GM18909 (cell line): ENCODE measurements around the gene CWC27.
"Not testable (repeated sequence)": the region's sequence is repeated elsewhere in the genome, so short reads cannot be mapped to it uniquely, and the experiment has no call there.

Experiments
- ATAC-seq: cut with Tn5 transposase; IDR thresholded peaks from one replicate; pipeline ENCODE4 v1.9.1; 2021; ENCODE audit warnings: mild to moderate bottlenecking; ENCODE audit not compliant: unreplicated experiment, poor library complexity

The CWC27 gene

DNA sequence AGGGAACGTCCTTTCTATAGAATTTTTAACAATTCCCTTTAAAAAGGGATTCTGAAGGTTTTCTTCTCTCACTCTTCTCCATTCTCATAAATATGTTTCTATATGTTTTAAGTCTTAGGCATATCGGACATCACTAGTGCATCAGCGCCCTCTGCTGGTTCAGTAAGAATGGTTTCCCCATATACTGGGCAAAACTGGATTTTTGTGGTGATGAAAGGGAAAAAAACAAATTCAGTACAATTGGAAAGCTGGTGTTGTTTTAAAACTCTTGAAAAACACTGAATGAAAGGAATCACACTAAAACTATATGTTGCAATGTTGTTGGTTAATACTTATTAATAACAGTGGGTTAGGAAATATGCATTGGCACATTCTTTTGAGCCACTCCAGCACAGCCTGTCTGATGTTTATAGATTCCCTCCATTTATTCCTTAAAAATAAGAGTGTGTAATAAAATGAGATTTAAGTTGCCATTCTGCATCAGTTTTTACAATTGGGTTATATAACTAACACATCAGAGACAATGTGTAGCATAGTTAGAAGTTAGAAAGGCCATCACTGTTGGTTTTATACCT, 15.8 kb downstream of the CWC27 start:
- ATAC-seq = peak; percentile 89

DNA sequence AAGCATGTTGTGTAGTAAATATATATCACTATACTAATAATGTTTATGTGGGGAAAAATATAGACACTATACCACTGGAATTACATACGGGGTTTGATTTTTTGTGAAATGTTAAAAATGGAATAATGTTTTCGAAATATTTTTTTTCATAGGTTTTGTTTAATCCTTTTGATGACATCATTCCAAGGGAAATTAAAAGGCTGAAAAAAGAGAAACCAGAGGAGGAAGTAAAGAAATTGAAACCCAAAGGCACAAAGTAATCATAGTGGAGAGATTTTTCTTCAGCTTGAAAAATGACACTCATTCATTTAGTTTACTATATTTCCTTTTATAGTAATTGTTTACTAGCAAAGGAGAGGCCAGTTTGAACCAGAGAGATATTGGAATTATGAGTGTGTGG, 17.6 kb downstream of the CWC27 start:
- ATAC-seq = no peak

DNA sequence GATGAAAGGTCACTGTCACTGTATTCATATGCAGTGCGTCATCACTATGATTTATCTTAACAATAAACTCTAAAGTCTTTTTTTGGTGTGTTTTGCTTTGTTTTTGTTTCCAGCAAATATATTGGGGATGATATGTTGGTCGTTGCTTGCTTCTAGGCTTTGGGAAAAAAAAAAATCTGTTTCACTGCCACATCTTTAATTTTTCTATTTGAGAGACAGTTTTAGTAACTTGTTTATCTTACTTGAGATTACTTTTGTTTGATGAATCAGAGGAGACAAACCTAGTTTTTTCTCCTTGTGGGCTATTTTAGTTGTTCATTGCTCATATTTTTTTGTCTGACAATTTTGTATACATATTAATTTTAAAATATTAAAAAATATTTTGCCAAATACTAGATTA, 19.4 kb downstream of the CWC27 start:
- no peak for ATAC-seq

DNA sequence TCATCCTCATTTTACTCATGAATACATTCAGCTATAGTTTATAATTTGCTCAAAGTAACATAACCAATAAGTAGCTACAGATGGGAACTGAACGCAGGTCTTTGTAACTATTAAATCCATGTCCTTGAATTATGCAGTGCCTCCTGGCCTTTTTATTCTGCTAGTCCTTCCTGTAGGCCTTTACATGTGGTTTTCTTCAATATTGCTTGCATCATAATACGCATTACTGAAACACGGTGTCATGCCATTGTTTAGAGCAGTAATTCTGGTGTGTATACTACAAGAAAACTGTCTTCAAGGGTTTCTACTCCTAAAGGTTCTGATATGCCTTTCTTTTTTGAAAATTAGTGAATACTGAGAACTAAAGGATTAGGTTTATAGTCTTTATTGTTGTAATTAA, 20.7 kb downstream of the CWC27 start:
- ATAC-seq = no peak

DNA sequence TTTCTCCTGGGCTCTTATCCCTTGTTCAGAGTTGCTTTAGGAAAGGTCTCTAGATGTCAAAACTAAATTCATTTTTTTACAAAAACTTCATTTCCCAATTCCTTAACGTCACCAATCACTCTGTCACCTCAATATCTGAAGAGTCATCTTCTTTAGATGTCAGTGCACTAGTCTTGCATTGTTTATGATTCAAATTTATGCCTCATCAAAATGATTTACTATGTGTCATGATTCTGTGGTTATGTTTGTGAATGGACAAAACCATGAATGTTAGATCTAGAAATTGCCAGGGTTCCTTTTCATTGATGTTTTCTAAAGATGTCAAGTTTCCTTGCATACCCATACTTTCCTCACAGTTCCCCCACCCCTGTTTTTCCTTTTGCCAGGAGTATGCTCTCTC, 21.5 kb downstream of the CWC27 start:
- no peak for ATAC-seq

DNA sequence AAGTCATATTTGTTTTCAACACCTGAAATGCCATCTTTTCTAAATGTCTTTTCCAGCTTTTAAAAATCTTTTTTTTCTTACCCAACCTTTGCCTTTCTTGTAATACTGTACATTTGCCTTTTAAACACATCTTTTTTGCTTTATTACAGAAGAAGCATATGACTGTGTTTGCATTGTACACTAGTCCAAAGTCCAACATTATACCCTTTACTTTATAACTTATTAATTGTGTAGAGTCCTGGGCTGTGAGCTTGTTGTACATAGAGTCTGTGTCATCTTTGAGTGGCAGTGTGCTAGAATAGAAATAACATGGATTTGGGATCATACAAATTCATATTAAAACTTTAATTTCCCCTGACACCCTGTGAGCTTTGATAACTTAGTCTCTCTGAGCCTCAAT, 23.7 kb downstream of the CWC27 start:
- ATAC-seq = no peak

DNA sequence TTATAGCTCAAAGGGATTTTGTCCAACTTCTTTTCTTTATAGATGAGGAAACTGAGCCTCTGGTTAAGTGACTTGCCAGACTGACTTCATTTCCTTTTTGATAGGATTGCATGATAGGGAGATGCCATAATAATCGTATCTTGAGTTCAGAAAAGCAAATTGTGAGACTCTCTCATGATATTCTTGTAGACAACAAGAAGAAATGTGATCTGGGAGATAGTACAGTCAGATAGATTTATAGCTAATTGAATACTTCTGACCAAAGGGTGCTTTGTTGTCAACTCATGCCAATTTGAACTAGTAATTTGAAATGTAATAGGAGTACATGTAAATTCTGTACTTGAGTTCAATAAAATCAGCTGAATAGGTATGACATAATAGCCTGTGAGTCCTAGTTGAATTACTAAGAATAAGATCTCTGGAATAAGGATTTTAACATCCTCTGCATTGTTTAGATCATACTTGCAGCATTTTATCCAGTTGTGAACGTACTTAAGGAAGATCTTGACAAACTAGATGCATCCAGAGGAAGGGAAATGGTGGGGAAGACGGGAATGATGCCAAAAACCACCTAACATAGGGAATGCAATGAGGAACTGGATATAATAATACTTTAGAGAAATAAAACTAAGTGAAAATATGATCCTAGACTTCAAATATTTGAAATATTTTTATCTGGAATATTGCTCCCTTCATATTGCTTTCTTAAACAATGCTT, 25.5 kb downstream of the CWC27 start:
- ATAC-seq = no peak

DNA sequence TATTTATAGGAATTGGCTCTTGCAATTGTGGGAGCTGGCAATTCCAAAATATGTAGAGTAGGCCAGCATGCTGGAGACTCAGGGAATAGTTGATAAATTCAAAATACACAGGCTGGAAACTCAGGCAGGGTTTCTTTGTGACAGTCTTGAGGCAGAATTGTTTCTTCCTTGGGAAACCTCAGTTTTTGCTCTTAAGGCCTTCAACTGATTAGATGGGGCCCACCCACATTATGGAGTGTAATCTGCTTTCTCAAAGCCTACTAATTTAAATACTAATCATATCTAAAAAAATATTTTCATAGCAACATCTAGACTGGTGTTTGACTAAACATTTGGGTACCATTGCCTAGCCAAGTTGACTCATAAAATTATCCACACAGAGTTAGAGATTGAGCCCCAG, 27.6 kb downstream of the CWC27 start:
- ATAC-seq = no peak

DNA sequence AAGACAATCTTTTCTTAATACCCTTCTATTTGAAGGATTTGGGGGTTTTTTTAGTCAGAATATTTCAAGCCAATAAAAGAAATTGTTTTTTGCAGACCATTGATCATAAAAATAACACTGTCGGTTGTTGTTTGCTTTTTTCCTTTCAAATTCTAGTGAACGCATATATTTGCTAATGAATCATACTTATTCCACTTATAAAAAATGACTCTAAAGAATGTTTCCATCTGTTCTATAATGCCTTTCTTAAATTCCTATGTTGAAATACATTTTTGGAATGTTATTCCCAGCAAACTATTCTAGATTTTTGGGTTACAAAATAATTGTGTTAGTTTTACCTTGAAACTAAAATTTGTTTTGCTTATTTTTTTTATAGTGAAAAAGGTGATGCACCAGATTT, 32.2 kb downstream of the CWC27 start:
- ATAC-seq = no peak

DNA sequence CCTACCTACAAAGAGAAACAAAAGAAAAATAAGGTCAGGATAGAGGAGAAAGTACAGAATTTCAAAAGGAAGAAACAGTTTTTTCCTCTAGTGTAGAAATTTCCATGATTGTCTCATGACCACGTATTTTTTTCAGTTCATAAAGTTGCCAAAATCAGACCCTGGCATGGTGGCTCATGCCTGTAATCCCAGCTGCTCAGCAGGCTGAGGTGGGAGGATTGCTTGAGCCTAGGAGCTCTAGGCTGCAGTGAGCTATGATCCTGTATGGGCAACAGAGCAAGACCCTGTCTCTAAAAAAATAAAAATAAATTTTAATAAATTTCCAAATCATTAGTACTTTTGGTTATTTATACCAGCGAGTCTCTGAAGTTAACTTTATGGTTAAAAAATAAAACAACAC, 37.8 kb downstream of the CWC27 start:
- no peak for ATAC-seq

DNA sequence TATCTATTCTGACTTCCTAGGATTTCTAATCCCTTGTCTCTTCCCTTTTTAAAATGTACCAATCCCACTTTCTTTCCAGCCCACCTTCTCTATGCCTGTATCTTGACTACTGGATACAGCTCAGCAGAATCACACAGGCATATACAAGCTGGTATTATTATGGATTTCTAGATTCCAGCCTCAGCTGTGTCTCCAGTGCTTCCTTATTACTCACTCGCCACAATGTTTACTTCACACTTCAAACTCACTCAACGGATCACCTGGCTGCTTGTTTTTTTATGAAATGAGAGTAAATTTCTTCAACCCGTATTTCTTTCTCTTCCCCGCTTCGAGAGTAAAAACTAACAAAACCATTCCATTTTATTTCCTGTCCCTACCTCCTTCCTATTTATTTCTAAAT, 38.8 kb downstream of the CWC27 start:
- ATAC-seq = no peak

DNA sequence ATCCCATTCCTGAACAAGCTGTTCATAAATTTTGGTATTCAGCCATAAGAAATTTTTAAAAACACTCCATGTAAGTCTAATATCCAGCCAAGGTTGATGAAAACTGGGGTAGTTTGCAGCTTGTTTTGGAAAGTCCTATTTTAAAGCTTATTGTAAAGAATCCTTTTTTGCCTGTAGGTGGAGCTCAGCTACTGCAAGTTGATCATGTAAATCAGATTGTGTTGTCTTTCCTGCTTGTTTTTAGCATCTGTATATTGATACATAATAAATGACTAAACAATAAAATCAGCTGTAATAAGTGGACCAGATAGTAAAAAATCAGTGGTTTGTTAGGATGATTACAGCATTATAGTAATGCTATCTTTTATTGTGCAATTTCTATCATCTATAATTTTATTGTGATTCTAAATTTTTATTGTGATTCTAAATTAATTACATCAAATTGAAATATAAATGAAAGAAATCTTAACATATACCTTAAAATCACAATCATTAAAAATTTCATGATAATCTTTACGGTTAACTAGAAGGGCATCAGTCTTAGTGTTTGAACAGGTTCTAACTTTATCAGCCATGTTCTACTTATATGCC, 42.4 kb downstream of the CWC27 start:
- peak; percentile 53 for ATAC-seq

DNA sequence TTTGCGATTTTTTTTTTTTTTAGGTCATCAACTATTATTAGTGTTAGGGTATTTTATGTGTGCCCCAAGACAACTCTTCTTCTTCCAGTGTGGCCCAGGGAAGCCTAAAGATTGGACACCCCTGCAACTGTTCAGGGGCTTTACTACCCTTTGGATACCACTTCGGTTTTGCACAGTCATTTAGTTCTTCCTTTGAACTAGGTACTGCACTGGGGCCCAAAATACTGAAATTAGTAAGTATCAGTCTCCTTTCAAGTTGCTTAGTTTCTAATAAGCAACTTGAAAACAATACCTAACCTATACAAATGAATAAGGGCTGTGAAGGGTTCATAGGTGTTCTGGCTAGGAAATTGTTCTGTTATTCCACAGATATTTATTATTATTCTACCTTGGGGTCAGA, 45.3 kb downstream of the CWC27 start:
- peak; percentile 89 for ATAC-seq

DNA sequence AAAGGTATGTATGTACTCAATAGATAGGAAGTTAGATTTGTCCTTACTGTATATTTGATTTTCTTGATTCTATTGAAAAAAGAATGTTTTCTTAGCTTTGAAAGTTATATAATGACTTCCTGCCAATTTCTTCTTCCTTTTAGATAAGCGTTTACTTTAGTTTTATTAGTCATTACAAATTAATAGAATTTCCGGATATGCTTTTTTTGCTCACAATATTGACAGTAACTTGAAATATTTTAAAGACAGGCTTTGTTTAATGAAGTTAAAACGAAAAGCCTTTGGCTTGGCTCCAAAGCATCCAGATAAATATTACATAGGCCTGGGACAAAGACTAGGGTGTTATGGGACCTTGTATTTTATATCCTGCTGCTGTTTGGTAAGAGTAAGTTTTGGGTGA, 49.5 kb downstream of the CWC27 start:
- no peak for ATAC-seq

DNA sequence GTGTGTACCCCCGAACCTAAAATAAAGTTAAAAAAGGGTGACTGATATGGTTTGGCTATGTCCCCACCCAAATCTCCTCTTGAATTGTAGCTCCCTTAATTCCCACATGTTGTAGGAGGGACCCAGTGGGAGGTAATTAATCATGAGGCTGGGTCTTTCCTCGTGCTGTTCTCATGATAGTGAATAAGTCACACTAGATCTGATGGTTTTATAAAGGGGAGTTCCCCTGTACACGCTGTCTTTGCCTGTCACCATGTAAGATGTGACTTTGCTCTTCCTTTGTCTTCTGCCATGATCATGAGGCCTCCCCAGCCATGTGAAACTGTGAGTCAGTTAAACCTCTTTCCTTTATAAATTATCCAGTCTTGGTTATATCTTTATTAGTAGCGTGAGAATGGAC, 50.6 kb downstream of the CWC27 start:
- not testable (repeated sequence) for ATAC-seq

DNA sequence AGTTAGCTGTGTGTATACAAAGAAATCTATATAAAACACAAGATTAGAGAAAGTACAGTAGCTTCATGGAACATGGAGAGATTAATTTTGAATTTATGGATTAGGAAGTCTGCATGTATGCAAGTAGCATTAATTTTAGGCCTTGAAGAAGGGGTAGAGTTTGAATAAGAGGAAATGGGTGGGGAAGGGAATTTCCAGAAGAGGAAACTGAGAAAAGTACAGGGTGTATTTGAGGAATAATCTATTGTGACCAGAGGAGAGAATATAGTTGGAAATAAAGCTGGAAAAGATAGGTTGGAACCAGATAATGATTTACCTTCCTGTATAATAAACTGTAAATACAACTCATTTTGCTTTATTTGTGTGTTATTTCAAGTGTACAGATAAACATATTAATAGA, 53.6 kb downstream of the CWC27 start:
- ATAC-seq = no peak

DNA sequence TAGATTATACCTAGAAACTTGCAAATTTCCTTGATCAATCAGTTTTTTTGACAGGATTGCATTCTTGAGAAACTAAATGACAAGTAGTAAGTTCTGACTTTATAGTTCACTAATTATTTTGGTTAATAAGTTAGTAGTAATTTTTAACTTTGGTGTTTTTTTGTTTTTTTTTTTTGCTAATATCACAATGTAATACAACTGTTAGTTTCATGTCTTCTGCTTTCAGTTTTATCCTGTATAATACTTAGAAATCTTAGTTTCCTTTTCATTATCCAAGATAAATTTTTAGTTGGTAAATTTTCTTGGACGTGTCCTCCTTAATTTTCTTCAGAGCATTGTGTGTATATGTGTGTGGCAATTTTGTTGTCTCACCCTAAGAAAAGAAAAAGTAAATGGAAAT, 57.8 kb downstream of the CWC27 start:
- no peak for ATAC-seq

DNA sequence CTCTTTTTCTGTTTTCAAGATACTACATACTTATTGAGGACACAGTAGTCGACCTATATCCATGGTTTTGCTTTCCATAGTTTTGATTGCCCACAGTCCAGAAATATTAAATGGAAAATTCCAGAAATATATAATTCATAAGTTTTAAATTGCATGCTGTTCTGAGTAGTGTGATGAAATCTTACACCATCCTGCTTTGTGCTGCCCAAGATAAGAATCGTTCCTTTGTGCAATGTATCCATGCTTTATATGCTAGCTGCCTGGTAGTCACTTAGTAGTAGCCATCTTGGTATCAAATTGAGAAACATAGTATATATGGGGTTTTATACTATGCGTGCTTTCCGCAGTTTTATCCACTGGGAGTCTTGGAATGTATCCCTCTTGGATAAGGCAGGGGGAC, 59.0 kb downstream of the CWC27 start:
- ATAC-seq = no peak

DNA sequence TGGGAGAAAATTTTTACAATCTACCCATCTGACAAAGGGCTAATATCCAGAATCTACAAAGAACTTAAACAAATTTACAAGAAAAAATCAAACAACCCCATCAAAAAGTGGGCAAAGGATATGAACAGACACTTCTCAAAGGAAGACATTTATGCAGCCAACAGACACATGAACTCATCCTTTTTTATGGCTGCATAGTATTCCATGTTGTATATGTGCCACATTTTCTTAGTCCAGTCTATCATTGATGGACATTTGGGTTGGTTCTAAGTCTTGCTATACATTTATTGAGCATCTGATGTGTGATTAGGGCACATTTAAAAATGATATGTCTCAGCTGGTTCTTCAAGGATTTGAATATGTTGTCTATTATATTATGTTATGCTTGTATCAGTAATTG, 61.9 kb downstream of the CWC27 start:
- ATAC-seq = not testable (repeated sequence)

DNA sequence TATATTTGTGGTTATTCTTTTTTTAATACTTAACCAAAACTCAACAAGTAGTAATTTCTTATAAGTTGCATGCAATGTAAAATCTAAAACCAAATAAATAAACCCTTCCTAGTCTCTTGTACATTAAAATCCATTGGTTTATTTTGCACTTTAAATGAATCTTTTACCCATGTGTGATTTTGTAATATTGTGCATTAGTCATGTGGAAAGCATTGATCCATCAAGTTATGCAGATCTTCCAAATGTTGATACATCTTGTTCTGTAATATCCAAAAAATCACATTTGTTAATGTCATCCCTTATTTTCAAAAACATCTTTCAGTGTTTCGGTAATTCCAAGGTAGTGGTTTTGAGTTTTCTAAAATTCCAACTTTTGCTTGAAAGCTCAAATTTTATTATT, 63.3 kb downstream of the CWC27 start:
- ATAC-seq = no peak

DNA sequence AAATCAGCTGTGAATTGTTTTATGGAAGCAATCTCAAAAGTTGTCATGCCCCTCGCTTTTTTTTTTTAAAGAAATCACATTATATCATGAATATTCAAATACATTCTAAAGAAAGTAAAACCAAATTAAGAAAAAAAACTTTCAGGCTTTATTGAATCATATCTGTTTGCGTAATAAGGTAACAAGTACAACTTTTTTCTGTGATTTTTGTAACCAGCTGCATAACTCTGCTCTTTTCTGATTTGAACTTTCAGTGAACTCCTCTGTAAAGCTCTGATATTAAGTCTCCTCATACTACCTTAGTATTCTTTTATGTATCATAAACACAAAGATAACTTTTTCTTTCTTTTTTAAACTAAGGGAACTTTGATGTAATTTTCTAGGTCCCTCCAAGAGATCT, 65.3 kb downstream of the CWC27 start:
- ATAC-seq = no peak

DNA sequence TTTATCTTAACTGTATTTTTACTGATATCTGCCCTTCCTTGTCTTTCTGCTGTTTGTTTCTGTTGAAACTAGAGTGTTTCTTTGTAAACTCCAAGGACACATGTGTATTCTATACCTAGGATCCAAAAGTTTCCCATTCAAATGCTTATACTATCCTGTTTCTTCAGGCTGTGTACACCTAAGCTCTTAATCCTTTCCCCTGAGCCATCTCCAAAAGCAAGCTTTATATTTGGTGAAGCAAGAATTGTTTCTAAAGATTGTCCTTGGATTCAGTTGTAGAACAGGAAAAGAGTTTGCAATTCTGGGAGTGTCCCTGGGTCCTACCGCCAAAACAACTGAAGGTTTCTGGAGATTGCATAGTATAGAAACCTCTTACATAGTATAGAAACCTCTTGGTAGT, 65.9 kb downstream of the CWC27 start:
- no peak for ATAC-seq
